Activated CD4-positive, alpha-beta memory T cell treated with anti-CD3 and anti-CD28 coated beads, Interleukin-2, amount 10 ng/mL, durations not matched to agents 7 days and 5 days (primary cell): ENCODE results near the gene OR2M3. TPM values are rescaled to one million over a fixed set of nuclear protein-coding genes. Genes with fewer than 3 reads are reported as not detected.
"Not testable (repeated sequence)": the region's sequence is repeated elsewhere in the genome, so short reads cannot be mapped to it uniquely, and the experiment has no call there.

ENCODE experiments used
- CTCF ChIA-PET: fragments of 350-600 bp; sonication (Branson Sonifier 250); formaldehyde crosslinking; loops from one replicate; lab custom pipeline; 2021; ENCODE audit warnings: antibody characterized with exemption, inconsistent platforms; lab: Charles Lee
- POLR2A ChIA-PET: fragments of 350-600 bp; sonication (Branson Sonifier 250); formaldehyde crosslinking; loops from one replicate; lab custom pipeline; 2021; ENCODE audit warnings: antibody characterized with exemption; lab: Charles Lee
- DNase-seq: peaks from one replicate; pipeline ENCODE4 v3.0.0-alpha.2; 2020
- H3K27ac Mint-ChIP-seq: one replicate; pipeline ENCODE4 v1.8.0; 2021; ENCODE audit warnings: mild to moderate bottlenecking, mixed read lengths
- H3K27me3 Mint-ChIP-seq: one replicate; pipeline ENCODE4 v1.8.0; 2021; ENCODE audit warnings: mixed read lengths
- H3K36me3 Mint-ChIP-seq: one replicate; pipeline ENCODE4 v1.8.0; 2021; ENCODE audit warnings: low read depth, mixed read lengths
- H3K4me1 Mint-ChIP-seq: one replicate; pipeline ENCODE4 v1.8.0; 2021; ENCODE audit warnings: mixed read lengths
- H3K4me3 Mint-ChIP-seq: one replicate; pipeline ENCODE4 v1.8.0; 2021; ENCODE audit warnings: mild to moderate bottlenecking, mixed read lengths
- H3K9me3 Mint-ChIP-seq: one replicate; pipeline ENCODE4 v1.8.0; 2021; ENCODE audit warnings: mixed read lengths
- total RNA-seq, 2 experiments: library from RNA; stranded (reverse); gene quantifications; one replicate each; pipeline ENCODE4 v1.2.3, GENCODE V29; 2021

OR2M3 gene
- total RNA-seq, 2 experiments from 2014 or later, result not detected

- ChIA-PET CTCF (no interaction called here), POLR2A (no interaction called here)
- no peak overlapping the region for H3K4me3 Mint-ChIP-seq
- no peaks in the 10 kb centered on the region for H3K36me3 Mint-ChIP-seq
- H3K27me3 Mint-ChIP-seq, result no peaks in the 10 kb centered on the region
- H3K27ac Mint-ChIP-seq, result no peak overlapping the region
- no peaks in the 10 kb centered on the region for H3K4me1 Mint-ChIP-seq
- peaks cover 3% of the 10 kb centered on the region for H3K9me3 Mint-ChIP-seq
- DNase-seq, result no peak
Observed at GRCh38 chr1:248229360-248229908, 32.4 kb downstream of the OR2M3 start.

GRCh38 chr1:248231117-248231516 lies 34.1 kb downstream of the OR2M3 start, which contains the start of gene OR2M4:
Gene OR2M4, plus strand, starts transcription at chr1:248231417. Its CDS starts 7,512 bp downstream, at chr1:248238929.
- Mint-ChIP-seq H3K9me3 (peaks cover 3% of the 10 kb centered on the region), H3K27me3 (no peaks in the 10 kb centered on the region), H3K4me1 (no peaks in the 10 kb centered on the region), H3K4me3 (no peak within 1 kb of the TSS), H3K27ac (no peak within 1 kb of the TSS), H3K36me3 (no peaks in the 10 kb centered on the region)
- DNase-seq, result no peak
- CTCF ChIA-PET, result interaction anchor here (1.4 kb wide), 1 partner anchor 12 kb away, joined by 4 read pairs; no protein-coding TSS in a partner anchor
- POLR2A ChIA-PET, result no interaction called here

DNA sequence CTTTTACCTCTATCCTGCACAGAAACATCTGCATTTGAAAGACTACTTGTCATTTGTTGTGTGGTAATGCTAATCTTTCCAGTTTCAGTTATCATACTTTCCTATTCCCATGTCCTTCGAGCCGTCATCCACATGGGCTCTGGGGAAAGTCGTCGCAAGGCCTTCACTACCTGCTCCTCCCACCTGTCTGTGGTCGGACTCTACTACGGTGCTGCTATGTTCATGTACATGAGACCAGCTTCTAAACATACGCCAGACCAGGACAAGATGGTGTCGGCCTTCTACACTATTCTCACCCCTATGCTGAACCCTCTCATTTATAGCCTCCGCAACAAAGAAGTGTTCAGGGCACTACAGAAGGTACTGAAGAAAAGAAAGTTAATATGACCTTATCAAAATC lies 42.4 kb downstream of the OR2M3 start:
- ChIA-PET POLR2A (no interaction called here), CTCF (no interaction called here)
- Mint-ChIP-seq H3K4me3 (no peak overlapping the region), H3K4me1 (peaks cover 2% of the 10 kb centered on the region), H3K9me3 (no peaks in the 10 kb centered on the region), H3K27ac (no peak overlapping the region), H3K27me3 (peaks cover 2% of the 10 kb centered on the region), H3K36me3 (no peaks in the 10 kb centered on the region)
- no peak for DNase-seq

DNA sequence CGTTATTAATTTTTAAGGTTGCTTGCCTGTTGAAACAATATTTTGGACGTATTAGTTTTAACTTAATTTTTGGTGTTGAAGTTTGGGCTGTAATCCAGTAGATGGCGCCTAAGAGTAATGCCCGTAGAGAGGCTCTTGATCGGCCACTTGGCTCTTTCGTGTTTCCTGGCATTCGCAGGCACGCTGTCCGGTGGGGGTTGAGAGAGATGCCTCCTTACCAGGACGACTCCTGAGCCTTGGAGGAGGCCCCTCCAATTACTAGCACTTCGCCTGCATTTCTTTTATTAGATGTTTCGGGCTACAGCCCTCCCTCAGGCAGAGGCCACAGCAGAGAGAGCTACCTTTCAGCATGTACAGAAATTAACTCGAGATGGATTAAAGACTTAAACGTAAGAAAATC lies 46.1 kb downstream of the OR2M3 start:
- CTCF ChIA-PET, result interaction anchor here (0.9 to 1.6 kb wide), 4 partner anchors 9 to 33 kb away, joined by 3 to 5 read pairs (median 4); partner anchors contain the start of gene OR2M4
- H3K4me1 Mint-ChIP-seq, result peaks cover 2% of the 10 kb centered on the region
- no peaks in the 10 kb centered on the region for H3K9me3 Mint-ChIP-seq
- peak; percentile 26 for DNase-seq
- H3K4me3 Mint-ChIP-seq, result no peak overlapping the region
- H3K27me3 Mint-ChIP-seq, result peaks cover 2% of the 10 kb centered on the region
- no peak overlapping the region for H3K27ac Mint-ChIP-seq
- POLR2A ChIA-PET, result no interaction called here
- no peaks in the 10 kb centered on the region for H3K36me3 Mint-ChIP-seq

DNA sequence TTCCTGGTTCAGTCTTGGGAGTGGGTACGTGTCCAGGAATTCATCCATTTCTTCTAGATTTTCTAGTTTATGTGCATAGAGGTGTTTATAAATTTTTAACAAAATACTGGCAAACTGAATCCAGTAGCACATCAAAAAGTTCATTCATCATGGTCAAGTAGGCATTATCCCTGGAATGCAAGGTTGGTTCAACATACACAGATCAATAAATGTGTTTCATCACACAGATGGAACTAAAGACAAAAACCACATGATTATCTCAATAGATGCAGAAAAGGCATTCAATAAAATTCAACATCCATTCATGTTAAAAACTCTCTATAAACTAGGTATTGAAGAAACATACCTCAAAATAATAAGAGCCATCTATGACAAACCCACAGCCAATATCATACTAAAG lies 62.2 kb downstream of the OR2M3 start:
- H3K27me3 Mint-ChIP-seq, H3K9me3 Mint-ChIP-seq: not testable (repeated sequence)

More for the DNA sequence above, 62.2 kb downstream of the OR2M3 start:
- H3K4me3 Mint-ChIP-seq, CTCF ChIA-PET, H3K27ac Mint-ChIP-seq, H3K4me1 Mint-ChIP-seq, DNase-seq, H3K36me3 Mint-ChIP-seq, POLR2A ChIA-PET: not testable (repeated sequence)

Other genes with a start within 250 kb of the OR2M3 start
- not detected for gene OR2L8, start 248.4 kb upstream of the OR2M3 start, total RNA-seq
- not detected for gene OR2AK2, start 232.0 kb upstream of the OR2M3 start, total RNA-seq
- gene OR2L5, start 183.6 kb upstream of the OR2M3 start, total RNA-seq, result not detected
- under 1 TPM; 0.10 TPM for gene OR2L2, start 167.2 kb upstream of the OR2M3 start, total RNA-seq
- not detected for gene OR2L3, start 150.4 kb upstream of the OR2M3 start, total RNA-seq
- gene OR2L13, start 102.1 kb upstream of the OR2M3 start, total RNA-seq, result not detected
- gene OR2M5, start 52.1 kb upstream of the OR2M3 start, total RNA-seq, result not detected
- not detected for gene OR2M2, start 22.4 kb upstream of the OR2M3 start, total RNA-seq
- gene OR2M4, start 34.2 kb downstream of the OR2M3 start, total RNA-seq, result not detected
- not detected for gene OR2T33, start 80.7 kb downstream of the OR2M3 start, total RNA-seq
- gene OR2T12, start 106.2 kb downstream of the OR2M3 start, total RNA-seq, result not detected
- gene OR2M7, start 127.3 kb downstream of the OR2M3 start, total RNA-seq, result not detected
- not detected for gene OR14C36, start 151.5 kb downstream of the OR2M3 start, total RNA-seq
- not detected for gene OR2T4, start 164.4 kb downstream of the OR2M3 start, total RNA-seq
- not detected for gene OR2T6, start 178.5 kb downstream of the OR2M3 start, total RNA-seq
- gene OR2T1, start 205.8 kb downstream of the OR2M3 start, total RNA-seq, result not detected
- not detected for gene OR2T2, start 248.4 kb downstream of the OR2M3 start, total RNA-seq